Inferior parietal cortex (tissue), 1 donor: ENCODE results near the gene PLAA.
"Not testable (repeated sequence)": the region's sequence is repeated elsewhere in the genome, so short reads cannot be mapped to it uniquely, and the experiment has no call there.

ENCODE experiments used
- DNase-seq: peaks from one replicate; pipeline ENCODE4 v3.0.0-alpha.2; 2016; ENCODE audit errors: extremely low spot score

PLAA gene

DNA sequence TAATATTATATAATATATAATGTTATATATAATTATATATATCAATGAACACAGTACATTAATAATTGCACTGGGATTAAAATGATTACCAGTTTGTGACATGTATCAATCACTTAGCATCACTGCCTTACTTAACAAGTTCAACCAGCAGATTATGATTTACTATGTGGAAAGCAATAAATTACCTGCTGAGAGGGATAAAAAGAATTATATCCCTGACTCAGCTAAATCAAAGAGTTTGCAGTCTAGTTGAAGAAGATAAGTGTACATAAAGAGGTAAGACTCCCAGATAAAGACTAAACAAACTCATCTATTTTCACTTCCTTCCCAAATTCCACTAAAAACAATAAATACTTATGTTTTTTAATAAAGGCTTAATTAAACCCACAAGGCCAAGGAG lies 11.2 kb downstream of the PLAA start:
- DNase-seq: no peak

- no peak for DNase-seq
Observed at GRCh38 chr9:26928902-26929495, 18.0 kb downstream of the PLAA start.

GRCh38 chr9:26925609-26926008 lies 21.4 kb downstream of the PLAA start:
- no peak for DNase-seq

- no peak for DNase-seq
Observed at GRCh38 chr9:26919698-26920097, 27.3 kb downstream of the PLAA start.

DNA sequence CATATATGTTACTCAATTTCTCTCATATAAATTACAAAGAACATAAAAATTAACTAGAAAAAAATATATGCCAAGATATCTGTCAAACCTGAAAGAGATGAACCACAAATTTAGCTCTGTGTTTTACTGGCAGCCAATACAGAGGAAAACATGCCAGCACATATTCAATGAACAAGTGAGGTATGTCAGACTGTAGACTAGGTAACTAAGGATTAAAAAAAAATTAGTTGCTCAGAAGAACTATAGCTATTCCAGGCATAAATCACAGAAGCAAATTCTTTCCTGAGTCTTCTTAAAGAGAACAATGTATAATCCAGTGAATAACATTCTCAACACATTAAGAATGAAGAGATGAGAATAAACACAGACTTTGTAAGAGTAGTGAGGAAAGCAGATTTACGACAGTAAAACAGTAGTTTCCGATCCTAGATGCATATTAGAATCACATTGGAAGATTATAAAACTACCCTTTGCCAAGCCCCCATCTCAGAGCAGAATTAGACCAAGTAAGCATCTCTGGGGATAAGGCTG lies 33.8 kb downstream of the PLAA start:
- DNase-seq: no peak

- no peak for DNase-seq
Observed at GRCh38 chr9:26904671-26905070, 42.4 kb downstream of the PLAA start.

DNA sequence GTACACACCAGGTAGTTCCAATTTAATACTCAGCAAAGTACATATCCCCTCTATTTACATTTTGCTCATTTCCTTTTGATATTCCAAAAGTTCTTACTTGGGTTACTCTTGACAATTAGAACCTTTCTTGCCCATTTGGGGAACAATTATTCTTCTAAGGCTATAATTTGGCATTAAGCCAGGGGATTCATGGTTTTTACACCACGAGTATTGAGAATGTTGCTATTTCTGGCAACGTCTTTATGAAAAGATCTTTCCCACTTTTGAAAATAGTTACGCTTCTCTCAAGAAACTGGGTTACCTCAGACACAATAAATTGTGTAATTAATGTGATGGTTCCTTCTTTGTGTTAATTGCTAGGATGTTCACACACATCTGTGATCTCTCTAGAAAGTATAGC lies 43.0 kb downstream of the PLAA start:
- no peak for DNase-seq

DNA sequence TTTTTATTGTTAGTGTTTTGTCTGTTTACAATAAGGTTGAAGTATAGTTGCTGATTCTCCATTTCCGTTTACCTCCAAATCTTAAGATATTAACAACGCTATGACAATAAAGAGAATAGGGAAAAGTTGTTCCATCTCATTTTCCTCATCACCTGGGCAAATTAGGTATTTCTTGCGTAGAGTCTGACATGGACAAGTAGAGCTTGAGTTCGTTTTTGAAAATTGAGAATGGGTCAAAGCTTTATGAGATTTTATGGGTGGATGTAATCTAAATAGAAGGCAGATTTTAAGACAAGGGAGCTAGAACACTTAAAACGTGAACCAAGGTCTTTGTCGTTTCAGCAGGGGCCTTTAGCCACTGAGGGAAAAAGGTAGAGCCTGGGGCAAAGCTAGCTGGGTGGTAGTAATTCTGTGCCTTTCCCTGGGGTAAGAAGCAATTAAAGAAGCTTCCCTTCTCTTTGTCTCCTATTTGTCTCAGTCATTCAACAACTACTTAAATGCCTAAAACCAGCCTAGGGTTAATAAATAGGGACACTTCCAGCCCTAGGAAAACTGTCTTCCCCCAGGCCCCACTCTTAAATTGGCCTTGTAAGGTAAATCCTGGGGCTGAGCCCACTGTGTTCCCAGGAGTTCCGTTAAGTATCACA lies 53.9 kb downstream of the PLAA start:
- no peak for DNase-seq

- peak; percentile 93 for DNase-seq
Observed at GRCh38 chr9:26892251-26893029, 54.6 kb downstream of the PLAA start, which contains the start of gene CAAP1. Gene CAAP1, minus strand, starts transcription at chr9:26892802. Its CDS starts 87 bp downstream, at chr9:26892715.

DNA sequence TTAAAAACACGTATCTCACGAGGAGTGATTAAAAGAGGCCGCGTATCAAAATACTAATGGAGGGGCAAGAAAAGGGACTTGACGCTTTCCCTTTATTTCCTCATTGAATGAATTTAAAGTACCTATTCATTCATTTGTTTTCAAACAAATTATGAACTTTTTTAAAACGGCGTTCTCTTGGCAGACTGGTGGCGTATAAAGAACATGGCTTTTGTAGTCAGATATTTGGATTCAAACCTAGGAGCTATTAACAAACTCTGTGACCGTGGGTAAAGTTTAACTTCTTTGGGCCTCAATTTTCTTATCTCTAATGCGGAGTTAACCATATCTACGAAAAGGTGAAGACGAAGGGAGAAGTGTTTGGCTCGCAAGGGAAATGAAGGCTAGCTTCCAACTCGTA lies 55.3 kb downstream of the PLAA start:
- no peak for DNase-seq

DNA sequence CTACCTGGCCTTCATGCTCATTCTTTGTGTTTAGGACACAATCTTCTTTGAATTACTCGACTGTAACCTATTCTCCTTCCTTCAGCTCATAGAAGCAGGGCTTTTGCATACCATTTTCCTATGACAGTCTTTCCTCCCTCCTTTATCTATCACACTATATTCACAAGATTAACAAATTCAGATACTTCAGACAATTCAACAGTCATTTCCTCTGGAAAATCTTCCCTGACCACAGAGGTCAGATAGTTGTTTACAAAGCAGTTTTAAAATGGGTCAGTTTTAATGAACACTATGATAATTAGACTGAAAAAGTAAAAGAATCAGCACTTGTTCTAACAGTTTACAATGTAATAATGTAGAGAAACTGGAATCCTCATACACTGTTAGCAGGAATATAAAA lies 58.8 kb downstream of the PLAA start:
- no peak for DNase-seq

- no peak for DNase-seq
Observed at GRCh38 chr9:26882154-26882553, 64.9 kb downstream of the PLAA start.

DNA sequence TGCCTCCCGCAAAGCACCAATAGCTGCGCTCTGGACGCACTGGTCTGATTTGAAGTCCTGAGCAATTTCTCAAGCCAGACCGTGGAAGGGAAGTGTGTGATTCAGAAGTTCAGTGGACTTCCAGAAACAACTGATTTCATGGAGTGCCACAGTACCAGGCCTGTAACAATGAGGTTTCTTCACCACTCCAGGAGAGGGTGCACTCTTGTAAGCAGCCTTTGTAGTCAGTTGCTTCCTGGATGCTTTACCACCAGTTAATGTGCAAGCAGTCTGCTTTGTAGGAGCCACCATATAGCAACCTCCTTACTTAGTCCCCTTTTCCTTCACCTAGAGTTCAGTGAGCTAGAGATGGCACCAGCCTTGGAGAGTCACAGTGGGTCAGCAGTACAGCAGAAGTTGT lies 66.8 kb downstream of the PLAA start:
- DNase-seq: no peak

DNA sequence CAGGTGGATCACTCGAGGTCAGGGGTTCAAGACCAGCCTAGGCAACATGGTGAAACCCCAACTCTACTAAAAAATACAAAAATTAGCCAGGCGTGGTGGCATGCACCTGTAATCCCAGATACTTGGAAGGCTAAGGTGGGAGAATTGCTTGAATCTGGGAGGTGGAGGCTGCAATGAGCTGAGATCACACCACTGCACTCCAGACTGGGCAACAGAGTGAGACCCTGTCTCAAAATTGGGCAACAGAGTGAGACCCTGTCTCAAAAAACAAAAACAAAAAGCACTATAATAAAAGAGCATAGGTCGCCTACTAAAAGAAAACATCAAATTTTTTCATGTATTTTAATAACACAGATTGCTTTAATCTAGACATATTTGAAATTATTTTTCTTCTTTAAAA lies 71.9 kb downstream of the PLAA start:
- not testable (repeated sequence) for DNase-seq

DNA sequence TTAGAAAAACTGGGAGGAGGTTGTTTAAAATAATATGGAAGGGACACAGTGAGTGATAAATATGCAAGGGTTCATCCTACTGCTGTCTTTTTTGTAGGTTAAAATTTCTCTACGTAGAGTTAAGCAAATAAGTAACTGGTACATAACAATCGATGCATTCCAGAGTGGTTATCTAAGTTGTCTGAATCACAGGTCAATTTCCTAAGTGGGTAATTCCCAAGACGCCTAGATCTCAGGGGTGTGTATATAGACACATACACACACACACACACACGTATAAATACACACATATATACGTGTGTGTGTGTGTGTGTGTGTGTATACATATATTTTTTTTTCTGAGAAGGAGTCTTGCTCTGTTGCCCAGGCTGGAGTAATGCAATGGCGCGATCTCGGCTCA lies 76.8 kb downstream of the PLAA start:
- DNase-seq: no peak

GRCh38 chr9:26863074-26863473 lies 84.0 kb downstream of the PLAA start:
- peak; percentile 28 for DNase-seq

DNA sequence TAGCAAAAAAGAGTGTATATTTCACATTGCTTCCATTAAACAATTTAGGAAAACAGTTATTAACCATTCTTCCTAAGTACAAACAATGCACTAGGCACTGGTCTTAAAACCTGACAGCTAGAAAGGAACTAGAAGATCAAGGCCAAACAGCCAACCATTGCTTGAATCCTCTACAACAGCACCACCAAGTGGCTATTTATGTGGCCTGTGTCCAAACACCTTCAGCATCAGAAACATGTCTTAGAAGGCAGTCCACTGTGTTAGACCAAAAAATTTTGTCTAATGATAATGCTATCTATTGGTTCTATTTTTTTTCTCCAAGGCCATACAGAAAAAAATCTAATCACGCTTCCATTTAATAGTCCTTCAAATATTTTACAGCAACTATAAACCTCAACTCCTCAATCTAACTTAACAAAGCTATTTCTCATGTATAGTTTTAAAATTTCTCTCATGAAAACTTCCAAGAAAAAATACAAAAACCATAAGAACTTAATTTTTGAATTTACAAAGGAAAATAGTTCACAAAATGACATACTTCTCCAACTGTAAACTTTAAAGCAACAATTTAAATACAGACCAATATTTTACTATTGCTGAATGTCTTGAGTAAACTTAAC lies 90.5 kb downstream of the PLAA start:
- peak; percentile 52 for DNase-seq
